GM23338 (cell line): ENCODE data around the gene RBM14. TPM values are rescaled to one million over a fixed set of nuclear protein-coding genes. Genes with fewer than 3 reads are reported as not detected.
A peak's percentile ranks its signal among the peaks of the same experiment; 100 is the strongest.

Experiments
- ATAC-seq: fragments of 200-7000 bp; cut with Tn5 transposase; 3 replicates; pipeline ENCODE4 v1.9.1; 2020
- DNase-seq: peaks from one replicate; pipeline ENCODE4 v3.0.0-alpha.2; 2015; ENCODE audit warnings: low spot score
- H2AFZ ChIP-seq: fragments of 200-600 bp; sonication (generic); 2 replicates; pipeline ENCODE4 v1.8.0; 2016; ENCODE audit warnings: antibody characterized with exemption, mild to moderate bottlenecking, moderate library complexity
- H3F3A ChIP-seq: fragments of 200-600 bp; sonication (generic); replicated peaks from 2 replicates; pipeline ENCODE4 v1.8.0; 2017; ENCODE audit warnings: antibody characterized with exemption, mixed run types, low read depth
- H3K27ac ChIP-seq: fragments of 200-600 bp; sonication (generic); 2 replicates; pipeline ENCODE4 v1.6.1; 2016; ENCODE audit warnings: low read depth
- H3K27me3 ChIP-seq: fragments of 200-600 bp; sonication (generic); 2 replicates; pipeline ENCODE4 v1.8.0; 2016; ENCODE audit warnings: mild to moderate bottlenecking, mixed run types, moderate library complexity; ENCODE audit not compliant: insufficient read depth
- H3K36me3 ChIP-seq: fragments of 200-600 bp; sonication (generic); 2 replicates; pipeline ENCODE4 v1.8.0; 2016; ENCODE audit warnings: mild to moderate bottlenecking; ENCODE audit not compliant: insufficient read depth
- H3K4me1 ChIP-seq: fragments of 200-600 bp; sonication (generic); 2 replicates; pipeline ENCODE4 v1.8.0; 2016; ENCODE audit warnings: mild to moderate bottlenecking, moderate library complexity; ENCODE audit not compliant: insufficient read depth
- H3K4me2 ChIP-seq: fragments of 200-600 bp; sonication (generic); 2 replicates; pipeline ENCODE4 v1.7.1; 2017; ENCODE audit warnings: mixed run types
- H3K4me3 ChIP-seq: fragments of 200-600 bp; sonication (generic); 2 replicates; pipeline ENCODE4 v1.6.1; 2016; ENCODE audit warnings: mixed run types
- H3K79me2 ChIP-seq: fragments of 200-600 bp; sonication (generic); replicated peaks from 2 replicates; pipeline ENCODE4 v1.8.0; 2017; ENCODE audit warnings: mild to moderate bottlenecking; ENCODE audit not compliant: insufficient read depth
- H3K9me2 ChIP-seq: fragments of 200-600 bp; sonication (generic); 2 replicates; pipeline ENCODE4 v1.8.0; 2017; ENCODE audit not compliant: insufficient read depth
- H4K20me1 ChIP-seq: fragments of 200-600 bp; sonication (generic); replicated peaks from 2 replicates; pipeline ENCODE4 v1.8.0; 2017; ENCODE audit warnings: mild to moderate bottlenecking; ENCODE audit not compliant: insufficient read depth
- H3K27ac Mint-ChIP-seq: 2 replicates; pipeline ENCODE4 v1.8.0; 2020; ENCODE audit warnings: inconsistent platforms, mild to moderate bottlenecking, moderate library complexity, mixed read lengths
- H3K27me3 Mint-ChIP-seq: 3 replicates; pipeline ENCODE4 v1.8.0; 2022; ENCODE audit warnings: low read depth, mild to moderate bottlenecking, moderate library complexity, mixed read lengths, inconsistent platforms; ENCODE audit not compliant: insufficient read depth, poor library complexity
- H3K36me3 Mint-ChIP-seq: 3 replicates; pipeline ENCODE4 v1.8.0; 2021; ENCODE audit warnings: low read depth, mild to moderate bottlenecking, inconsistent platforms, moderate library complexity, mixed read lengths
- H3K4me1 Mint-ChIP-seq: 3 replicates; pipeline ENCODE4 v1.8.0; 2020; ENCODE audit warnings: mild to moderate bottlenecking, inconsistent platforms, mixed read lengths
- H3K4me3 Mint-ChIP-seq: 3 replicates; pipeline ENCODE4 v1.8.0; 2021; ENCODE audit warnings: moderate library complexity, mild to moderate bottlenecking, inconsistent platforms, mixed read lengths
- H3K9me3 Mint-ChIP-seq: 3 replicates; pipeline ENCODE4 v1.8.0; 2020; ENCODE audit warnings: moderate library complexity, mild to moderate bottlenecking, inconsistent platforms, mixed read lengths
- NANOG ChIP-seq: IDR thresholded peaks from 2 replicates; pipeline ENCODE4 v1.6.1; 2016; ENCODE audit warnings: antibody characterized with exemption, borderline replicate concordance
- POLR2AphosphoS5 ChIP-seq: IDR thresholded peaks from 2 replicates; pipeline ENCODE4 v1.6.1; 2016; ENCODE audit warnings: antibody characterized with exemption, low read depth
- STAT1 ChIP-seq: IDR thresholded peaks from one replicate; pipeline ENCODE4 v1.6.1; 2016; ENCODE audit warnings: antibody characterized with exemption; ENCODE audit not compliant: unreplicated experiment
- ZNF114 ChIP-seq: fragments of 250-450 bp; sonication (Bioruptor Pico); IDR thresholded peaks from 2 replicates; pipeline ENCODE4 v1.5.0; 2020; ENCODE audit warnings: mild to moderate bottlenecking, moderate library complexity
- ZNF331 ChIP-seq: fragments of 250-450 bp; sonication (Bioruptor Pico); IDR thresholded peaks from 2 replicates; pipeline ENCODE4 v1.5.0; 2020; ENCODE audit warnings: low read depth, mild to moderate bottlenecking, moderate library complexity
- polyA plus RNA-seq: library from polyadenylated mRNA; unstranded; fragments of >200 nt; fragmentation: Nextera tagmentation; extraction: Ambion mirVana; gene quantifications from 2 replicates; pipeline ENCODE4 v1.2.1, GENCODE V29; 2016
- total RNA-seq: library from RNA; depleted of rRNA; stranded (reverse); fragments of >200 nt; shearing (Covaris generic); gene quantifications from 2 replicates; pipeline ENCODE4 v1.2.3, GENCODE V29; 2014
- TF ChIP-seq, protein P1 (sequence below): IDR thresholded peaks from 2 replicates; pipeline ENCODE4 v1.6.1; 2016; ENCODE audit warnings: antibody characterized with exemption
- TF ChIP-seq, protein P2 (sequence below): fragments of 250-450 bp; sonication (Bioruptor Pico); IDR thresholded peaks from 2 replicates; pipeline ENCODE4 v1.5.0; 2020; ENCODE audit warnings: mild to moderate bottlenecking, moderate library complexity

The RBM14 gene
- total and polyA plus RNA-seq, 2 experiments from 2014 or later: 45.4 to 83.5 TPM

DNA sequence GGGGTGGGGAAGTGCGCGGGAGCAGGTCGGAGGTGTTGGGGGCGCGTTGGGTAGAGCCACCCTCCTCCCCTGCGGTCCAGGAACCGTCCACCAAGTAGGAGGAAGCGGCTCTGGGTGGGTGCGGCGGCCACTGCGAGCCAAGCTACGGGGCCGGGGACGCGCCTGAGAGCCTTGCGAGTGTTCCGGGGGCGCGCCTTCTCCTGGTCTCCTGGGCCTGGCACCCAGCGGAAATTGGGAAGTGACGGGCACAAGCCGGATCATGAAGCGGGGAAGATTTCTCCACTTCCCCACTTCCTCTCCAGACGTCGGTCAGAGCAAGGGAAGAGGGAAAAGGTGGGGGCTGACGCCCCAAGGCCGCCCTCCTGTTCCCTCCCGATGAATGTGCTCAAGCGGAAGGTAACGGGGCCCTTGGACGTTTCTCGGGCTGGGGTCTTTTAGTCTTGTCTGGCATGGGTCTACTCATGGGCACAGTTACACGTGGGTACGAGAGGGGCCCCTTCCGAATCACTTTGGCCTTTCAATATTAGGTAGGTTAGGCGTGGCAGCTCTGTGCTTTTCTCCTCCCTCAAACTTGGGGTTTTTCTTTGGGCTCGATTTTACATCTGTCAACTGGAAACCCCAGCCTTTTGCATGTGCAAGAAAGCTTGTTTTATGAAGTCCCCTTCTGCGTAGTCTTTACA, 865 bp downstream of the RBM14 start:
- Mint-ChIP-seq H3K36me3 (peaks cover 54% of the 10 kb centered on the region), H3K9me3 (no peaks in the 10 kb centered on the region), H3K4me1 (peaks cover 30% of the 10 kb centered on the region), H3K4me3 (peak overlapping the region; percentile 97), H3K27me3 (peaks cover 14% of the 10 kb centered on the region), H3K27ac (peak overlapping the region; percentile 100)
- peak overlapping the region; percentile 96 for H3K4me3 ChIP-seq
- H2AFZ ChIP-seq: no peak overlapping the region
- peaks cover 15% of the 10 kb centered on the region; the same call in 1 of the 2 replicates for H3F3A ChIP-seq
- H3K4me2 ChIP-seq: peak overlapping the region; percentile 100
- H3K9me2 ChIP-seq: no peaks in the 10 kb centered on the region
- DNase-seq (no peak), ATAC-seq (no peak)
- H3K27ac ChIP-seq: no peak overlapping the region
- TF ChIP-seq, protein P1, sequence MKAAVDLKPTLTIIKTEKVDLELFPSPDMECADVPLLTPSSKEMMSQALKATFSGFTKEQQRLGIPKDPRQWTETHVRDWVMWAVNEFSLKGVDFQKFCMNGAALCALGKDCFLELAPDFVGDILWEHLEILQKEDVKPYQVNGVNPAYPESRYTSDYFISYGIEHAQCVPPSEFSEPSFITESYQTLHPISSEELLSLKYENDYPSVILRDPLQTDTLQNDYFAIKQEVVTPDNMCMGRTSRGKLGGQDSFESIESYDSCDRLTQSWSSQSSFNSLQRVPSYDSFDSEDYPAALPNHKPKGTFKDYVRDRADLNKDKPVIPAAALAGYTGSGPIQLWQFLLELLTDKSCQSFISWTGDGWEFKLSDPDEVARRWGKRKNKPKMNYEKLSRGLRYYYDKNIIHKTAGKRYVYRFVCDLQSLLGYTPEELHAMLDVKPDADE: no peak
- TF ChIP-seq, protein P2, sequence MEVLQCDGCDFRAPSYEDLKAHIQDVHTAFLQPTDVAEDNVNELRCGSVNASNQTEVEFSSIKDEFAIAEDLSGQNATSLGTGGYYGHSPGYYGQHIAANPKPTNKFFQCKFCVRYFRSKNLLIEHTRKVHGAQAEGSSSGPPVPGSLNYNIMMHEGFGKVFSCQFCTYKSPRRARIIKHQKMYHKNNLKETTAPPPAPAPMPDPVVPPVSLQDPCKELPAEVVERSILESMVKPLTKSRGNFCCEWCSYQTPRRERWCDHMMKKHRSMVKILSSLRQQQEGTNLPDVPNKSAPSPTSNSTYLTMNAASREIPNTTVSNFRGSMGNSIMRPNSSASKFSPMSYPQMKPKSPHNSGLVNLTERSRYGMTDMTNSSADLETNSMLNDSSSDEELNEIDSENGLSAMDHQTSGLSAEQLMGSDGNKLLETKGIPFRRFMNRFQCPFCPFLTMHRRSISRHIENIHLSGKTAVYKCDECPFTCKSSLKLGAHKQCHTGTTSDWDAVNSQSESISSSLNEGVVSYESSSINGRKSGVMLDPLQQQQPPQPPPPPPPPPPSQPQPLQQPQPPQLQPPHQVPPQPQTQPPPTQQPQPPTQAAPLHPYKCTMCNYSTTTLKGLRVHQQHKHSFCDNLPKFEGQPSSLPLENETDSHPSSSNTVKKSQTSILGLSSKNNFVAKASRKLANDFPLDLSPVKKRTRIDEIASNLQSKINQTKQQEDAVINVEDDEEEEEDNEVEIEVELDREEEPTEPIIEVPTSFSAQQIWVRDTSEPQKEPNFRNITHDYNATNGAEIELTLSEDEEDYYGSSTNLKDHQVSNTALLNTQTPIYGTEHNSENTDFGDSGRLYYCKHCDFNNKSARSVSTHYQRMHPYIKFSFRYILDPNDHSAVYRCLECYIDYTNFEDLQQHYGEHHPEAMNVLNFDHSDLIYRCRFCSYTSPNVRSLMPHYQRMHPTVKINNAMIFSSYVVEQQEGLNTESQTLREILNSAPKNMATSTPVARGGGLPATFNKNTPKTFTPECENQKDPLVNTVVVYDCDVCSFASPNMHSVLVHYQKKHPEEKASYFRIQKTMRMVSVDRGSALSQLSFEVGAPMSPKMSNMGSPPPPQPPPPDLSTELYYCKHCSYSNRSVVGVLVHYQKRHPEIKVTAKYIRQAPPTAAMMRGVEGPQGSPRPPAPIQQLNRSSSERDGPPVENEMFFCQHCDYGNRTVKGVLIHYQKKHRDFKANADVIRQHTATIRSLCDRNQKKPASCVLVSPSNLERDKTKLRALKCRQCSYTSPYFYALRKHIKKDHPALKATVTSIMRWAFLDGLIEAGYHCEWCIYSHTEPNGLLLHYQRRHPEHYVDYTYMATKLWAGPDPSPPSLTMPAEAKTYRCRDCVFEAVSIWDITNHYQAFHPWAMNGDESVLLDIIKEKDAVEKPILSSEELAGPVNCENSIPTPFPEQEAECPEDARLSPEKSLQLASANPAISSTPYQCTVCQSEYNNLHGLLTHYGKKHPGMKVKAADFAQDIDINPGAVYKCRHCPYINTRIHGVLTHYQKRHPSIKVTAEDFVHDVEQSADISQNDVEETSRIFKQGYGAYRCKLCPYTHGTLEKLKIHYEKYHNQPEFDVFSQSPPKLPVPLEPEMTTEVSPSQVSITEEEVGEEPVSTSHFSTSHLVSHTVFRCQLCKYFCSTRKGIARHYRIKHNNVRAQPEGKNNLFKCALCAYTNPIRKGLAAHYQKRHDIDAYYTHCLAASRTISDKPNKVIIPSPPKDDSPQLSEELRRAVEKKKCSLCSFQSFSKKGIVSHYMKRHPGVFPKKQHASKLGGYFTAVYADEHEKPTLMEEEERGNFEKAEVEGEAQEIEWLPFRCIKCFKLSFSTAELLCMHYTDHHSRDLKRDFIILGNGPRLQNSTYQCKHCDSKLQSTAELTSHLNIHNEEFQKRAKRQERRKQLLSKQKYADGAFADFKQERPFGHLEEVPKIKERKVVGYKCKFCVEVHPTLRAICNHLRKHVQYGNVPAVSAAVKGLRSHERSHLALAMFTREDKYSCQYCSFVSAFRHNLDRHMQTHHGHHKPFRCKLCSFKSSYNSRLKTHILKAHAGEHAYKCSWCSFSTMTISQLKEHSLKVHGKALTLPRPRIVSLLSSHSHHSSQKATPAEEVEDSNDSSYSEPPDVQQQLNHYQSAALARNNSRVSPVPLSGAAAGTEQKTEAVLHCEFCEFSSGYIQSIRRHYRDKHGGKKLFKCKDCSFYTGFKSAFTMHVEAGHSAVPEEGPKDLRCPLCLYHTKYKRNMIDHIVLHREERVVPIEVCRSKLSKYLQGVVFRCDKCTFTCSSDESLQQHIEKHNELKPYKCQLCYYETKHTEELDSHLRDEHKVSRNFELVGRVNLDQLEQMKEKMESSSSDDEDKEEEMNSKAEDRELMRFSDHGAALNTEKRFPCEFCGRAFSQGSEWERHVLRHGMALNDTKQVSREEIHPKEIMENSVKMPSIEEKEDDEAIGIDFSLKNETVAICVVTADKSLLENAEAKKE (CRISPR knock-in tag): no peak
- TF ChIP-seq ZNF331: no peak
- peaks cover 15% of the 10 kb centered on the region for H3K36me3 ChIP-seq
- peaks cover 25% of the 10 kb centered on the region for H3K4me1 ChIP-seq
- H4K20me1 ChIP-seq: peaks cover 51% of the 10 kb centered on the region
- H3K27me3 ChIP-seq: no peaks in the 10 kb centered on the region
- peaks cover 70% of the 10 kb centered on the region for H3K79me2 ChIP-seq

DNA sequence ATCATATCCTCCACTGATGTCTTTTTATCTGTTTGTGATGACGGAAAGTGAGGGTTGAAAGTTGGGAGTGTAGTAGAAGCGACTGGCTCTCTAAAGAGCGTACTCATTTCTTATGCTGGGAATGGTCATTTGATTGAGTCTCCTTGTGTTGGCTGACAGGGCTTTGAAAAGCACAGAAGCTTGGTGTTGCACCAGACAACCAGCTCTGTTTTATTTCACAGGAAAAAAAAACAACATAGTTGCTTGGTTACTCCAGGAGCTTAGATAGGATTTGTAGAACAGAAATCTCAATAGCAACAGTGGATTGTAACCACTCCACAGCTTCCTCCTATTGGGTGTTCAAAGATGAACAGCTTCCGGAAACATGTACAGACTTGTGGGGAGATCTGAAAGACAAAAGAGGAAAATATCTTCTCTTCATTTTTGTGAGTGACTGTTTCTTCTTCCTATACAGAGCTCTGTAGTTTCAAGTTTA, 2.7 kb downstream of the RBM14 start:
- Mint-ChIP-seq H3K4me3 (peak overlapping the region; percentile 97), H3K36me3 (peaks cover 72% of the 10 kb centered on the region), H3K27ac (no peak overlapping the region), H3K4me1 (peaks cover 30% of the 10 kb centered on the region), H3K9me3 (no peaks in the 10 kb centered on the region), H3K27me3 (peaks cover 12% of the 10 kb centered on the region)
- Histone ChIP-seq H3F3A (peaks cover 22% of the 10 kb centered on the region; the same call in 1 of the 2 replicates), H3K27me3 (no peaks in the 10 kb centered on the region), H3K36me3 (peaks cover 22% of the 10 kb centered on the region), H2AFZ (no peak overlapping the region), H3K4me3 (peak overlapping the region; percentile 96), H3K4me1 (peaks cover 25% of the 10 kb centered on the region), H3K9me2 (no peaks in the 10 kb centered on the region), H4K20me1 (peaks cover 70% of the 10 kb centered on the region), H3K4me2 (peak overlapping the region; percentile 100), H3K27ac (peak overlapping the region; percentile 52; the same call in 1 of the 2 replicates), H3K79me2 (peaks cover 89% of the 10 kb centered on the region)
- no peak for ATAC-seq
- DNase-seq: no peak
- TF ChIP-seq NANOG (no peak), STAT1 (no peak), POLR2AphosphoS5 (no peak), ZNF114 (CRISPR knock-in tag) (no peak), ZNF331 (no peak)
